NCI-H524 (cell line): ENCODE measurements around the gene MLXIP.

ENCODE experiments used
- DNase-seq, 2 experiments: peaks; one replicate each; lab custom pipeline; 2025; lab: John Stamatoyannopoulos, UW

The MLXIP gene

DNA sequence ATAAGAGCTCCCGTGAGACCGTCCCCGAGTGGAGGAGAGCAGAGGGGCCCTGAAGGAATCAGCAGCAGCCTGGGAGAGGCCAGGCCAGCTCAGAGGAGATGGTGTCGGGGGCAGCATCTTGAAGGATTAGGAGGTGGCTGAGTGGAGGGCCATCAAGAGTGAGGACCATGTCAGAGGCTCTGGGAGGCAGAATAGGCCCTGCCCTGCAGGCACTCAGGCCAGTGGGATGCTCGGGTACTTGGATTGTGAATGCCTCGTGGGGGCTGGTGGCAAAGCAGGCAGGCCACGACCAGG lies 47.7 kb downstream of the MLXIP start:
- DNase-seq, result no peak

DNA sequence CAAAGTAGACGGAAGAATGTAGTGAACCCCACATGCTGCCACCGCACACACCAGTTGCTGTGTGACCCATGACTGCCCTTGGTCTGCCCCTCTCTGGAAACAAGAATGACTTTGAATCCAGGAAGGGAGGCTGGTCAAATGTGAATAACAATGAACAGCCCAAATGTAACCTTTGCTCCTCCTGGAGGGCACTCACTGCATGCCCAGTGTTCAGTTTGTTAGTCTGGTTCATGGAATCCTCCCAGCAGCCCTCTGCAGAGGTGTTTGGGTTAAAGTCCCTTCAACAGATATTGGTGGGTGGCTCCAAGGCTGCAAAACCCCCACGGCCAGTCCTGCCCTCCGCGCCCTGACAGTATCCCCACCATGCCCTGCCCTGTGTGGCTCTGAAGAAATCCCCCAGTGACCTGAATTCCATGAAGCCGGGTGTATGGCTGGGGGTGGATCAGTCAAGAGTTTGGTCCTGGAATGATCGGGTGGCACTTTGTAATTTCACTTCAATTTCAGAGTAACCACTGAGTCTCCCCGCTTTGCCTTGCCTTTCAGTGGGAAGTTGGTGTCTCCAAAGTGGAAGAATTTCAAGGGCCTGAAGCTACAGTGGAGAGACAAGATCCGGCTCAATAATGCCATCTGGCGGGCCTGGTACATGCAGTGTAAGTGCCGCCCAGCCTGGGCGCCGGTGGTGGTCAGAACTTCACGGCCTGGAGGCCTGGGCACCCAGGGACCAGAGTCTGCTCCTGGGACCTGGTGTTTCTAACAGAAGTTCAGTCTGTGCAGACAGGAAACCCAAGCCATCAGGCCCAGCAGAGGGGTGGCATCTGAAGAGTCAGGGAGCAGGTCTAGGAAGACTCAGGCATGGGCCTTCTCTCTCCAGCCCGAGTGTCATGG lies 48.4 kb downstream of the MLXIP start:
- peak; percentile 6 to 32 for DNase-seq

DNA sequence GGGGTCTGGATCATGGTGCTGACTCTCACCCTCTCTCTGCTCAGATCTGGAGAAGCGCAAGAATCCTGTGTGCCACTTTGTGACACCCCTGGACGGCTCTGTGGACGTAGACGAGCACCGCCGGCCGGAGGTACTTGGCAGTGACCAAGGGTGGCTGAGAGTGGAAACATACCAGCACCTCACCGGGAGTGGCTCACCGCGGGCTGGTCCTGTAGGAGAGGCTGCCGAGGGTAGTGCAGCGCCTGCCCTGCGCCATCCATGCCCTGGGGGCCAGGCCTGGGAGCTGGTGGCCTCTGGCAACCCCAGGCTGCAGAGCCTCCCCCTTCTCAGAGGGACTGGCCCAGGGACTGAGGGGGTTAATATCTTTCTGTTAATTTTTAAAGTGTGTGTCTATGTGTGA lies 49.3 kb downstream of the MLXIP start:
- DNase-seq, result no peak

DNA sequence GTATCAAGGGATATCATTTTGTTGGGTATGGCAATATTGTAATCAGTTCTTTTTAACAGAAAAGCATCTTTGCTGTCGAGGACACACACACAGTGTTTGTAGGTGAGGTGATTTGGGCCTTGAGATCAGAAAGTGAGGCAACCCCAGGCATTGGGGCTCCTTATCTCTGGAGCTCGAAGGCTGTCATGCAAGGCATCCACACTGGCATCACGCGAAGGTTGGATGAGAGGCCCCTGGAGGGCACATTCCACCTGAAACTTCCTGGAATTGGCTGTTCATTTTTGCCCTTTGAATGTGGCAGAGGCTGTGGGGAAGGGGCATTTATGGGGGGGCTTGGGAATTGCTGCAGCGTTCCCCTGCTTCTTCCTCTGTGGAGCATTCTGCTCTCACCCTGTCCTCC lies 49.9 kb downstream of the MLXIP start:
- no peak for DNase-seq

DNA sequence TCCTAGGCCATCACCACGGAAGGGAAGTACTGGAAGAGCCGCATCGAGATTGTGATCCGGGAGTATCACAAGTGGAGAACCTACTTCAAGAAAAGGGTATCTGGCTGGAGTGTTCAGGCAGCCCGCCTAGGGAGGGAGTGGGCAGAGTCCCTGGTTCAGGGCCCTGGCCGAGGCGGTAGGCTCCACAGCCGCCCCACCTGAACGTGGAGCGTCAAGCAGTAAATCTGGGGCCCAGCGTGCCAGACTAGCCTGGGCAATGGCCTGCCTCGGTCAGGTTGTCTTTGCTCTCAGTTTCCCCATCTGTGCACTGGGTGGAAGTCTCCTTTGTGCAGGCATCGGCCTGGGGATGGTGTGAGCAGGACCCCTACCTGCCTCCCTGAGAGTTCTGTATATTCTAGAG lies 50.6 kb downstream of the MLXIP start:
- no peak for DNase-seq

DNA sequence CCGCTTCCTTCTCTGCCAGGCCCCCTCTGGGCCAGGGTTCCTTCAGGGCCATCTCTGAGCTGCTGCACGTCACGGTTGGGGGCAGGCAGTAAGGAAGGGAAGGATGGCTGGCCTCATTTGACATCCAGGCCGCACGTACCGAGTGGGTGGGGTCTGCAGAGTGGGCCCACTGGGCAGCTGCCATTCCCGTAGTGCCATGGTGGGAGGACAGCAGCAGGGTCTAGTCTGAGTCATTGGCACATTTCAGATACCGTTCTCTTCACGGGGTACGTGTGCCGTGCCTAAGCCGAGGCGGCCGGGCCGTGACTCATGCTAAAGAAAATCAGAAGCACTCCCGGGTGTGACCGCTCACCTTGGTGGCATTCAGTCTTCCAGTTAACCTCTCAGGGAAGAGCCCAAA lies 51.6 kb downstream of the MLXIP start:
- no peak for DNase-seq

DNA sequence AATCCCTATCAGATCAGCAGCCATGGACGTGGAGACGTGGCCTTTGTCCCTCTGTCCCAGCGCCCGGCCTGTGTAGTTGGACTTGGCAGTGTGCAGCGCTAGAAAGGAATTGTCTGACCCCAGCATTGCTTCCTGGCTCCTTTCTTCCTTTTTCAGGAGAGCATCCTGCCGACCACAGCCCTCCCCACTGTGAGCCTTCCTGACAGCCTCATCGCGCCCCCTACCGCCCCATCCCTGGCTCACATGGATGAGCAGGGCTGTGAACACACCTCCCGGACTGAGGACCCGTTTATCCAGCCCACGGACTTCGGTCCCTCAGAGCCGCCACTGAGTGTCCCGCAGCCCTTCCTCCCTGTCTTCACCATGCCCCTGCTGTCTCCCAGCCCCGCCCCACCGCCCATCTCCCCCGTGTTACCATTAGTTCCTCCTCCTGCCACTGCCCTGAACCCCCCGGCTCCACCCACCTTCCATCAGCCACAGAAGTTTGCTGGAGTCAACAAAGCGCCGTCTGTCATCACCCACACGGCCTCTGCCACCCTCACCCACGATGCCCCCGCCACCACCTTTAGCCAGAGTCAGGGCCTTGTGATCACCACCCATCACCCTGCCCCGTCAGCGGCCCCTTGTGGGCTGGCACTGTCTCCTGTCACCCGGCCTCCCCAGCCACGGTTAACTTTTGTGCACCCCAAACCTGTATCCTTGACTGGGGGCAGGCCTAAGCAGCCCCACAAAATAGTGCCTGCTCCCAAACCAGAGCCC lies 54.8 kb downstream of the MLXIP start:
- no peak for DNase-seq

DNA sequence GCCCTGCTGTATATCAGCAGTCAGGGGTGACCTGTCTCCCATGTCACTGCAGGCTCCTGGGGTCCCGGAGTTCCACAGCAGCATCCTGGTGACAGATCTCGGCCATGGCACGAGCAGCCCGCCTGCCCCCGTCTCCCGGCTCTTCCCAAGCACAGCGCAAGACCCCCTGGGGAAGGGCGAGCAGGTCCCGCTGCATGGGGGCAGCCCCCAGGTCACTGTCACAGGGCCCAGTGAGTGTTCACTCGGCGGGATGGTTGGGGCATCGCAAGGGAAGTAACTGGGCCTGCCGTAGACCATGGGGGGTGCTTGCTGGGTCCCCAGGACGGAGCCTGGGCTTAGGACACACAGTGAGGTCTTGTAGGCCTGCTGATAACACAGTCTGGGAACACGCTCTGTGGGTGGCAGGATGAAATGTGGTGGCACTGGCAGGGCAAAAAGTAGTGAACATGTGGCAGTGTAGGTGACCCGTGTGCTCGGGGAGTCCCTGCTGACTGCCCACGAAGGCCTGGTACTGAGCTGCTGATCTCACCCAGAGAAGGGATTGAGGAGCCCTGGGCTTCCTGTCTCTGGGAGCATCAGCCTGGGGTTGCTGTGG lies 57.0 kb downstream of the MLXIP start:
- DNase-seq, result no peak

DNA sequence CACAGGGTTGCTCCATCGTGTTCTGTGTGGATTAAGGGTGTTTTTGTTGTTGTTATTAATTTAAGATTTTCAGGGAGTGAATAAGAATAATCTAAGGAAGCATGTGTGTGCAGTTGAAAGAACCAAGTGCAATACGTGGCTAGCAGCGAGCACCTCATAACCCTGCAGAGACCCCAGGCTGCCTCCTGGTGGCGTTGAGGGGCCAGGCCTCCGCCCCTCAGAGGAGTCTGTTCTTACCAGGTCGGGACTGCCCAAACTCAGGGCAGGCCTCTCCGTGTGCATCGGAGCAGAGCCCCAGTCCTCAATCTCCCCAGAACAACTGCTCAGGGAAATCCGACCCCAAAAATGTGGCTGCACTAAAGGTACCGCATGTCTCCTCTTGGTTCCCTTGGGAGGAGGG lies 58.7 kb downstream of the MLXIP start:
- DNase-seq, result no peak

DNA sequence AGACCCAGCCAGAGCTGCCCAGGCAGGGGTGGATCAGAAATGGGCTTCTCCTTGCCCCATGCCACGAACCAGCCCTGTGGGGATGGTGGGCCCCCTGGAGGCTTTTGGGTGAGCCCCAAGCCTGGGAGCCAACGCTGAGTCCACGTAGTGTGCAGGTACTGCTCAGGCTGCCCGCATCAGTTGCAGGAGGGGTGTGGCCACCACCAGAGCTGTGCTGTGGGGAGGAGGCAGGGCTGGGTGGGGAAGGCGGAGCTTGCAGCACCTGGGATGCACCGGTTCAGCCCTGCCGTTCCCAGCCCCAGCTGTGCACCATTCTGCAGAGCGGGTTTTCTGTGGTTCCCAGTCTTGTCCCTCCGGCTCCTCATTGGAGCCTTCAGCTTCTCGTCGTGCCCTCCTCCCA lies 59.1 kb downstream of the MLXIP start:
- no peak for DNase-seq

DNA sequence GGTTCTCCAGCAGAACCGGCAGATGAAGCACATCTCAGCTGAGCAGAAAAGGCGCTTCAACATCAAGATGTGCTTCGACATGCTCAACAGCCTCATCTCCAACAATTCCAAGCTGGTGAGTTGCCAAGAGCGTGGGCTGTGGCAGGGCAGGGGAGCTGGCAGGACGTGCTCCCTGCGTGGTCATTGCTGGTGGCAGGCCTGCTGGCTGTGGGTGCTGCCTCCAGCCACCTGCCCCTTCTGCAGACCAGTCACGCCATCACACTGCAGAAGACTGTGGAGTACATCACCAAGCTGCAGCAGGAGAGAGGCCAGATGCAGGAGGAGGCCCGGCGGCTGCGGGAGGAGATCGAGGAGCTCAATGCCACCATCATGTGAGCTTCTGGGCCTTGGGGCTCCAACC lies 59.6 kb downstream of the MLXIP start:
- no peak for DNase-seq

DNA sequence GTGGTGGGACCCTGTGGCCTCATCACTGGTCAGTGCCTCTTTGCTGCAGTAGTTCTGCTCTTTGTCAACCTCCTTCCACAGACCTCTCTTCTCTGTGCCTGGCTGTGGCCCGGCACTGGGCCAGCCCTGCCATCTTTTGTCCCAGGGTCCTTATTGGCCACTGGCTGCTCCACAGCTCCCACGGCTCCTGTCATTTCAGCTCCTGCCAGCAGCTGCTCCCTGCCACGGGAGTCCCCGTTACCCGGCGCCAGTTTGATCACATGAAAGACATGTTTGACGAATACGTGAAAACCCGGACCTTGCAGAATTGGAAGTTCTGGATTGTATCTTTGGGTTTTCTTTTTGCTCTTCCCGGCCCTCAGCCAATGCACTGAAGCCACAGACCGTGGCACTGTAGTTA lies 60.1 kb downstream of the MLXIP start:
- no peak for DNase-seq

DNA sequence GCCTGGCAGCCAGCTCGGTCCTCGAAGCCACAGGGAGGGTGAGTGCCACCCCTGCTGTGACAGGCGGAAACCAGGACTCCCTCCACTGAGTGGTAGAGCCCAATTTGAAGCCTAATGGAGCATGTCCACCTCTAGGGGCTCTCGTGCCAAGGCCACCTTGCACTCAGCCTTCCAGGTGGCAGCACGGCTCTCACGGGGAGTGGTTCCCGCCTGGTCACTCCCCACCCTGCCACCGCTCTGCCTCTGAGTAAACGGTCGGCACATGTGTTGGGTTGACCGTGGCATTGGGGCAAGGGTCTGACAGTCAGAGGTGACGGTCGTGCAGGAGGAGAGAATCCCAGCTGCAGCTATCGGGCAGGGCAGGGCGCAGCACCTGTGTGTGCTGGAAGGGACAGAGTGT lies 60.7 kb downstream of the MLXIP start:
- DNase-seq, result no peak

DNA sequence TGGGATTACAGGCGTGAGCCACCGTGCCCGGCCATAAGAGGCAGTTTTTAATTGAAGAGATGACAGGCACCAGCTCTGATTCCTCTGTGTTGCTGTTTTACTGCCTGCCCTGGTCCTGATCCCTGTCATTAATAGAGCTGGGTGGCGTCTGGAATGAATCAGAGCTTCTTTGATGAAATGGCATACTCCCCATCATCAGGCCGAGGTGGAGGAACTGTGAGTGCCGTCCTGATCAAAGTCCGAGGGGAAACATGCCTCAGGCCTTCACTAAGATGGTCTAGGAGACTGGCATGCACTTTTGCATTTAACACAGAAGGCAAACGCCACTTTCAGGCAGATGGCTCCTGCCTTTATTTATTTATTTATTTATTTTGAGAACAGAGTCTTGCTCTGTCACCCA lies 61.4 kb downstream of the MLXIP start:
- no peak for DNase-seq

DNA sequence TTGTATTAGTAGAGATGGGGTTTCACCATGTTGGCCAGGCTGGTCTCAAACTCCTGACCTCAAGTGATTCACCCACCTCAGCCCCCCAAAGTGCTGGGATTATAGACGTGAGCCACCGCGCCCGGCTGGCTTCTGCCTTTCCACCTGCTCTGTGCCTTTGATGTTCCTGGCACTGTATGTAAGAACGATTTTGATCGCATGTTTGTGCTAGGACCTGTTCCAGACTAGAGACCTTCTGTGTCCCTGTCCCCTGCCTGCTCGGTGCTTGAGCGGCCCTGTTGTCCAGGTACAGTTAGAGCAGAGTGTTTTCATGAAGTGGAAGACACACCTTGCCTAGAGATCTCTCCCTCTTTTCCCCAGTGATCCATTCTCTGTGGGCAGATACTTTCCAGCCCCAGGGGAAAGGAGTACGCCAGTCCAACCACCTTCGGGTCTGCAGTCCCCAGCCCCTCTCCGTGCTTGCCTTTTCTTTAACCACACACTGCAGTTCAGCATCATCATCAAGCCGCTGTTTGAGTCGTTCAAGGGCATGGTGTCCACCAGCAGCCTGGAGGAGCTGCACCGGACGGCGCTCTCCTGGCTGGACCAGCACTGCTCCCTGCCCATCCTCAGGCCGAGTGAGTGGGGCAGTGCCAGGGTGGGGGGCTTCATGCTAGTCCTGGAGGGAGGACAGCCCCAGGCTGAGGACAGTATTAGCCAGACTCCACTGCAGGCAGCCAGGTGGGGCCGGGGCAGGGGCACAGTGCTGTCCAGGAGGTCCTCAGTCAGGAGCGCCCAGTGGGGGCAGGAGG lies 62.1 kb downstream of the MLXIP start:
- DNase-seq, result no peak

DNA sequence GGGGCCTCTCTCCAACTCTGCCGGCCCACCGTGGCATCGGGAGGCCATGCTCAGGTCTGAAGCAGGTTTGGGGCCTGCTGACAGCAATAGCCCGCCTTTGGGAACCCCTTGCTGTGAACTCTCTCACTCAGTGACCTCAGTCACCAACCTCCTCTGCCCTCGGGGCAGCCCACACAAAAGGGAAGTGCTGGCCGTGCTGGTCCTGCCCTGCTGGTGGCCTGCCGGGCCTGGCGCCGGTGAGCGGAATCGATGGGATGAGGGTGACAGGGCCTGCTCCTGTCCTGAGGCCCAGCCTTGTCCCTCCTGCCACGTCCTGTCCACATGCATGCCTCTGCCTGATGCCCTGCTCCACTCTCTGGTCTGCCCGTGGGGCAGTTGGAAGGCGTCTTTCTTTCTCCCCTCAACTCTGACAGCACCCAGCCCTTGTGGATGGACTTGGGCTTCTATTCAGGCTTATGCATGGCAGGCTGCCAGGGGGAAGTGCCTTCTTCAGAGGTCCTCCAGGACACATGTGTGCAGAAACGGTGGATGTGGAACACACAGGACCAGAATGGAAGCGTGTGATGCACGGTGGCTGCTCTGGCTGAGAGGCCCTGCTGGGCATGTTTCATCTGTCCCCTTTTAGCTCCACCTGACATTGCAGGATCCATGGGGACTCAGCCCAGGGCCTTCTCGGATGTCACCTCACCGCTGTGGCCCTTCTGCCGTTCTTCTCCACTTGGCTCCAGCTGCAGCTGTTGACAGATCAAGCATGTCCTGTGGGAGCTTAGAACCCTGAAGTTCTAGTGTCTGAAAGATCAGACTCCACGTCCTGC lies 63.6 kb downstream of the MLXIP start:
- no peak for DNase-seq

DNA sequence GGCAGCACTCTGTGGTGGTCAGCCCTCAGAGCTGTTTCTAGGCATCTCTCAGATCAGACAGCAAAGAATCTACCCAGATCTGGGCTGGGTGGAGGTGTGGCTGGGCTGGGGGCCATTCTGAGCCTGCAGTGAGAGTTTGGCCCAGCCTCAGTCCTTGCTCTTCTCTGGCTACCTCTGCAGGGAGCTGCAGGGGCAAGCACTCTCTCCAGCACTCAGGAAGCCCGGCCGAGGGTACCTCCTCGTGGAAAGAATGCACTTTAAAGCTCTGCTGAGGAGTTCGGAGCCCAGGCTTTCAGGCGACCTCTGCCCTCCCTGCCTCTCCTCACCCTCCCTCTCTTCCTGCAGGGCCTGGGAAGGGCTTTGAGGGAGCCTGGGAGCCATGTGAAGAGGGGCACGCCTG lies 64.3 kb downstream of the MLXIP start:
- DNase-seq, result no peak

DNA sequence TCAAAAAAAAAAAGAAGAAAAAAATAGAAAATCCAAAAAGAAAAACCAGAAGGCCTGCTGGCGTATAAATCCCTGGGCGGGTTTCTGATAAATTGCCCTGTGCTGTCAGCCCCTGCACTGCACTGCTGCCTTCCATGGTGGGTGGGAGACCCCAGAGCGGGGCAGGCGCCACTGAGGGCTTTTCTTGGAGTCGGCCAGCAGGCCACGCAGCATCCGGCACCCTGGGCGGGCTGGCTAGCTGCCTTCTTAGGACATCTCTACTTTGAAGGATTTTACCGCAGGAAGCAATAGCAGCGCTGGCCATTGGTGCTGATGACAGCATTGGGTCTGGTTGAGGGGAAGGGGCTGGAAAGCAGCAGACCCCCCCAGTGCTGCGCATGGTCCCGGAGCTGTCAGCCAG lies 66.3 kb downstream of the MLXIP start:
- no peak for DNase-seq

DNA sequence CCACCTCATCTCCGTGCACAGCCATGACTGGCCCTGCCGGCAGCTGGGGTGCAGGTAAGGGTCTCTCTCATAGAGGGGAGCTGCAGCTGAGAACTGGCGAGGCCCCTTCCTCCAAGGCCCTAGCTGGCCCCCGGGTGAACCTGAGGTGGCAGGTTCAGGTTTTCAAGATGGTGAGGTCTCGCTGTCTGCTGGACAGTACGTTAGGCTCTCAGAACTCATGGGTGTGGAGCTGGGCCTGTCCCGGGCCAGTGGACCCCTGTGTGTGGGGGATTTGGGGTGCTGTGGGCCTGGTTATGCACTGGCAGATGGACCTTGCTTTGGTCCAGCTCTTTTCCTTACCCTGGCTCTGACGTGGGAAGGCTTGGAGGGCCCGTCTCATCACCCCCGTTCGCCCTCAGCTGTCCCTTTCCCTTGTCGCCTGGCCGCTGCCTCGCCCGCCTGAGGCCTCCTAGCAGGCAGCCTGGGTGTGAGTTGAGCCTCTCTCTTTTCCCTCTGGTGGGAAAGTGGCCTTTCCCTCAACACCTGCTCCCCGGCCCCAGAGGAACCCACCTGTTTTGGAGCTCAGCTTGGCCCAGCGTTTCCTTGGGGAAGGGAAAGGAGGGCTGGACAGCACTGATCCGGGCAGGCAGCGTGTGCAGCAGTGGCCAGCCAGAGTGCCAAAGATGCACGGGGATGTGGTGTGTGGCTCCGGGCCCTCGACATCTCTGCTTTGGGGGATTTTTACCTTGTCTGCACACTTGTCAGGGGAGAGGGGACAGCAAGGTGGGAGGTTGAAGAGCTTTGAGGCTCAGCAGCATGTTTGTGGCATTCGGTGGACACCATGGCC lies 67.2 kb downstream of the MLXIP start:
- DNase-seq, result no peak

DNA sequence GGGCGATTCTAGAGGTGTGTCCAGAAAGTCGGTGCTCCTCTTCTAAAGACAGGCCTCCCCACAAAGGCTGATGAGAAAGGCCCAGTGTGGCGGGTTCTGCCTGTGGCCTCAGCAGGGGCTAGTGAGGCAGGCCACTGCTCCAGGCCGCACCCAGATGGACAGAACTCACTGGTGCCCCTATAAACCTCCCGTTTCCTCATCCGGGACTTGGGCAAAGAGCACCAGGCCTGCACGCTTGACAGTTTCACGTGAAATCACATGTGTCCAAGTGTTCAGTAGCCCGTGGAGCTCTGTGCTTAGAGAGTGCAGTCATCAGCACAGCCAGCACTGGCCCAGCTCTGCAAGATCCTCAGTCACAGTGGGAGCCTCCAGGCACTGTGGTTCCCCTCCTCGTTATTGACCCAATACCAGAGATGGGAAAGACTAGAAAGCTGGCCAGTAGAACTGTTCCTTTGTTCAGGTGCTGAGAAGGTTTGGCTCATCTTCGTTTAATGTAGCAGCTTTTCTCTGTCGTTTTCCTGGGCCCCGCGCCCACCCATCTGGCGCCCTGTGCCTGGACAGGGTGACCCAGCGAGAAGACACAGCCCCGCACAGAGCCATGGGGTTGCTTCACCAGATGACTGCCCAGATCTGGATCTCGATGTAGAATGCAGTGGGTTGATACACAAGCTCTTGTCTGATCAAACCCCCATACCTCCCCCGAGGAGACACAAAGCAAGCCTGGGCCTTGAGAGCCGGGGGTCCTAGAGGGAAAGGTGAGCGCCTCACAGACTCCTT lies 69.1 kb downstream of the MLXIP start:
- no peak for DNase-seq
